Measurements from ENCODE around the gene COX17.

GRCh38 chr3:119664850-119665379 is 12.3 kb downstream of the COX17 start:
- TF ChIP-seq, protein P1, sequence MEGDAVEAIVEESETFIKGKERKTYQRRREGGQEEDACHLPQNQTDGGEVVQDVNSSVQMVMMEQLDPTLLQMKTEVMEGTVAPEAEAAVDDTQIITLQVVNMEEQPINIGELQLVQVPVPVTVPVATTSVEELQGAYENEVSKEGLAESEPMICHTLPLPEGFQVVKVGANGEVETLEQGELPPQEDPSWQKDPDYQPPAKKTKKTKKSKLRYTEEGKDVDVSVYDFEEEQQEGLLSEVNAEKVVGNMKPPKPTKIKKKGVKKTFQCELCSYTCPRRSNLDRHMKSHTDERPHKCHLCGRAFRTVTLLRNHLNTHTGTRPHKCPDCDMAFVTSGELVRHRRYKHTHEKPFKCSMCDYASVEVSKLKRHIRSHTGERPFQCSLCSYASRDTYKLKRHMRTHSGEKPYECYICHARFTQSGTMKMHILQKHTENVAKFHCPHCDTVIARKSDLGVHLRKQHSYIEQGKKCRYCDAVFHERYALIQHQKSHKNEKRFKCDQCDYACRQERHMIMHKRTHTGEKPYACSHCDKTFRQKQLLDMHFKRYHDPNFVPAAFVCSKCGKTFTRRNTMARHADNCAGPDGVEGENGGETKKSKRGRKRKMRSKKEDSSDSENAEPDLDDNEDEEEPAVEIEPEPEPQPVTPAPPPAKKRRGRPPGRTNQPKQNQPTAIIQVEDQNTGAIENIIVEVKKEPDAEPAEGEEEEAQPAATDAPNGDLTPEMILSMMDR (conservative IDR thresholded peaks at IDR 0.05; ENCODE audit: low read depth, low read length) = no peak
- no peak for TF ChIP-seq EZH2 (IDR thresholded peaks at IDR 0.05; ENCODE audit: borderline replicate concordance, low read depth, low read length, poor library complexity, severe bottlenecking)

Measured in A673 (cell line).